ENCODE results near the gene UBE2F. TPM values are rescaled to one million over a fixed set of nuclear protein-coding genes. Genes with fewer than 3 reads are reported as not detected.

Gene UBE2F
- total RNA-seq, 1 experiment from 2014 or later: 62.1 TPM

DNA sequence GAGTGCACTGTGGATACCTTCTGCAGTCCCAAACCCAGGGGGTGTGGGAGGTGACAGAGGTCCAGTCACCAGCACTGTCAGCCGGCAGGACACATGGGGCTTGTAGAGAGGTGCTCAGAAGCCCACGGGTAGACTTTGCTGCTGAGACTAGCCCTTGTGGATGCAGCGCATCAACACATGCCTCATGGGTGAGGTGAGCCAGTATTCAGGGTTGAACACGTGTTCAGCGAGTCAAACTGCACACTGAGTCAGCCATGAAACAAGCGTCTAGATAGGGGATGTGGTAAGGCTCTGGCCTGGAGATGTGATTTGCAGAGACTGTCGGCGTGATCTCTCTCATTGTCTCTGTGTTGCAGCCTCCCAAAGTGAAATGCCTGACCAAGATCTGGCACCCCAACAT is 58.2 kb downstream of the UBE2F start:
- Mint-ChIP-seq H3K27me3 (ENCODE audit: low read depth) (no peaks in the 10 kb centered on the region; the same call in 1 of the 2 replicates), H3K4me3 (no peak overlapping the region), H3K27ac (no peak overlapping the region), H3K9me3 (no peaks in the 10 kb centered on the region), H3K4me1 (peaks cover 18 to 20% of the 10 kb centered on the region in 2 experiments), H3K36me3 (ENCODE audit: insufficient read depth in 1 of 3, low read depth in 3 of 3) (peaks cover 9 to 26% (median 23%) of the 10 kb centered on the region in 3 experiments; a peak in 6 of 7 replicates)
- Histone ChIP-seq H2BK120ac (ENCODE audit: low read depth, low read length, poor library complexity, severe bottlenecking) (no peak overlapping the region), H3K4me2 (ENCODE audit: insufficient read depth, insufficient read length, low read length) (no peak overlapping the region), H3K9ac (ENCODE audit: extremely low read depth, insufficient read length, low read length) (no peak overlapping the region), H3K18ac (ENCODE audit: insufficient read length, low read depth, low read length) (no peak overlapping the region), H4K8ac (replicated peaks; ENCODE audit: insufficient read length, low read depth, low read length) (no peak overlapping the region), H4K20me1 (ENCODE audit: control insufficient read depth, insufficient read depth, insufficient read length) (no peaks in the 10 kb centered on the region), H3K79me1 (ENCODE audit: insufficient read depth, low read depth, low read length, poor library complexity, severe bottlenecking) (no peaks in the 10 kb centered on the region), H3K4ac (ENCODE audit: low read depth, low read length) (no peak overlapping the region), H3K79me2 (ENCODE audit: insufficient read depth, low read length) (peaks cover 2% of the 10 kb centered on the region; the same call in 1 of the 2 replicates), H2BK20ac (ENCODE audit: low read depth, low read length, poor library complexity, severe bottlenecking) (no peak overlapping the region), H2BK12ac (ENCODE audit: insufficient read length, low read depth, low read length) (no peak overlapping the region), H3K27ac (ENCODE audit: insufficient read length, low read depth, low read length) (no peak overlapping the region), H4K91ac (ENCODE audit: insufficient read length, low read depth, low read length) (no peak overlapping the region), H3K23me2 (ENCODE audit: insufficient read length, low read depth, low read length, poor library complexity, severe bottlenecking) (no peaks in the 10 kb centered on the region), H2BK5ac (ENCODE audit: insufficient read length, low read length) (no peak overlapping the region), H2AK5ac (ENCODE audit: insufficient read length, low read length) (no peak overlapping the region), H3K27me3 (ENCODE audit: insufficient read depth, low read length) (no peaks in the 10 kb centered on the region), H3T11ph (ENCODE audit: low read length) (no peak overlapping the region), H3K23ac (ENCODE audit: insufficient read length, low read depth, low read length) (no peak overlapping the region), H2BK15ac (ENCODE audit: low read depth, low read length) (no peak overlapping the region), H3K4me1 (ENCODE audit: insufficient read depth, low read length) (no peaks in the 10 kb centered on the region; the same call in 1 of the 2 replicates), H2AFZ (ENCODE audit: low read length) (no peak overlapping the region), H3K14ac (ENCODE audit: insufficient read depth, low read length) (no peak overlapping the region), H3K56ac (ENCODE audit: insufficient read length, low read depth, low read length) (no peak overlapping the region), H4K5ac (ENCODE audit: insufficient read length, low read depth, low read length) (no peak overlapping the region), H3K9me3 (ENCODE audit: control insufficient read depth, low read depth, low read length) (no peaks in the 10 kb centered on the region)
- WGBS (ENCODE audit: extremely low coverage, insufficient read length, low lambda C conversion rate): no CpG with 5 or more reads among the region's 8 CpGs
- TF ChIP-seq, protein P1, sequence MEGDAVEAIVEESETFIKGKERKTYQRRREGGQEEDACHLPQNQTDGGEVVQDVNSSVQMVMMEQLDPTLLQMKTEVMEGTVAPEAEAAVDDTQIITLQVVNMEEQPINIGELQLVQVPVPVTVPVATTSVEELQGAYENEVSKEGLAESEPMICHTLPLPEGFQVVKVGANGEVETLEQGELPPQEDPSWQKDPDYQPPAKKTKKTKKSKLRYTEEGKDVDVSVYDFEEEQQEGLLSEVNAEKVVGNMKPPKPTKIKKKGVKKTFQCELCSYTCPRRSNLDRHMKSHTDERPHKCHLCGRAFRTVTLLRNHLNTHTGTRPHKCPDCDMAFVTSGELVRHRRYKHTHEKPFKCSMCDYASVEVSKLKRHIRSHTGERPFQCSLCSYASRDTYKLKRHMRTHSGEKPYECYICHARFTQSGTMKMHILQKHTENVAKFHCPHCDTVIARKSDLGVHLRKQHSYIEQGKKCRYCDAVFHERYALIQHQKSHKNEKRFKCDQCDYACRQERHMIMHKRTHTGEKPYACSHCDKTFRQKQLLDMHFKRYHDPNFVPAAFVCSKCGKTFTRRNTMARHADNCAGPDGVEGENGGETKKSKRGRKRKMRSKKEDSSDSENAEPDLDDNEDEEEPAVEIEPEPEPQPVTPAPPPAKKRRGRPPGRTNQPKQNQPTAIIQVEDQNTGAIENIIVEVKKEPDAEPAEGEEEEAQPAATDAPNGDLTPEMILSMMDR (conservative IDR thresholded peaks at IDR 0.05): no peak
- DNase-seq: no peak

All from H9 (cell line).